ENCODE measurements around the gene IL7R. TPM values are rescaled to one million over a fixed set of nuclear protein-coding genes. Genes with fewer than 3 reads are reported as not detected.

IL7R gene
- total and polyA plus RNA-seq, 10 of the 15 experiments (the other 5 are each of a cell fraction or from before 2014, with no cell fraction given), result 0.40 to 21.1 (median 0.85) TPM

DNA sequence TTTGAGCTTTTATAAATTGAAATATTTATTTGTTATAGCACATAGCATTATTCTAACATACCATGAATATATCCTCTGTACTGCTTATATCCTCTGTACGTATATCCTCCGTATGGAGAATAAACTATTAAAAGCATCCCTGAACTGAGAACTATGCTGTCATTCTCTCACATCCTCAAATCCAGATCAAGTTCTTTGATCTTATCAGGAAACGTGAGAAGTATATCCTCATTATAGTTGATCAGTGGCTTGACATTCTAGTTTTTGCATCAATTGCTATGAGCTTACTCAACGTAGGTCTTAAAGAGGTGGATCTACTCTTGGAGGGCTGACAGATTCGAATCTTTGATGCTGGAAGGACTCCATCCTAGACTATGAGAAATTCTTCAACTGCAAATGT is 37.4 kb downstream of the IL7R start (continued):
- TF ChIP-seq, protein P1, sequence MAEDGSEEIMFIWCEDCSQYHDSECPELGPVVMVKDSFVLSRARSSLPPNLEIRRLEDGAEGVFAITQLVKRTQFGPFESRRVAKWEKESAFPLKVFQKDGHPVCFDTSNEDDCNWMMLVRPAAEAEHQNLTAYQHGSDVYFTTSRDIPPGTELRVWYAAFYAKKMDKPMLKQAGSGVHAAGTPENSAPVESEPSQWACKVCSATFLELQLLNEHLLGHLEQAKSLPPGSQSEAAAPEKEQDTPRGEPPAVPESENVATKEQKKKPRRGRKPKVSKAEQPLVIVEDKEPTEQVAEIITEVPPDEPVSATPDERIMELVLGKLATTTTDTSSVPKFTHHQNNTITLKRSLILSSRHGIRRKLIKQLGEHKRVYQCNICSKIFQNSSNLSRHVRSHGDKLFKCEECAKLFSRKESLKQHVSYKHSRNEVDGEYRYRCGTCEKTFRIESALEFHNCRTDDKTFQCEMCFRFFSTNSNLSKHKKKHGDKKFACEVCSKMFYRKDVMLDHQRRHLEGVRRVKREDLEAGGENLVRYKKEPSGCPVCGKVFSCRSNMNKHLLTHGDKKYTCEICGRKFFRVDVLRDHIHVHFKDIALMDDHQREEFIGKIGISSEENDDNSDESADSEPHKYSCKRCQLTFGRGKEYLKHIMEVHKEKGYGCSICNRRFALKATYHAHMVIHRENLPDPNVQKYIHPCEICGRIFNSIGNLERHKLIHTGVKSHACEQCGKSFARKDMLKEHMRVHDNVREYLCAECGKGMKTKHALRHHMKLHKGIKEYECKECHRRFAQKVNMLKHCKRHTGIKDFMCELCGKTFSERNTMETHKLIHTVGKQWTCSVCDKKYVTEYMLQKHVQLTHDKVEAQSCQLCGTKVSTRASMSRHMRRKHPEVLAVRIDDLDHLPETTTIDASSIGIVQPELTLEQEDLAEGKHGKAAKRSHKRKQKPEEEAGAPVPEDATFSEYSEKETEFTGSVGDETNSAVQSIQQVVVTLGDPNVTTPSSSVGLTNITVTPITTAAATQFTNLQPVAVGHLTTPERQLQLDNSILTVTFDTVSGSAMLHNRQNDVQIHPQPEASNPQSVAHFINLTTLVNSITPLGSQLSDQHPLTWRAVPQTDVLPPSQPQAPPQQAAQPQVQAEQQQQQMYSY (CRISPR knock-in tag; IDR thresholded peaks at IDR 0.05), result no peak
- TF ChIP-seq ZNF274 (IDR thresholded peaks at IDR 0.05; ENCODE audit: insufficient read depth, insufficient read length) (no peak), ATF2 (IDR thresholded peaks at IDR 0.05; ENCODE audit: low read length) (peak; percentile 30; the same call in 1 of the 2 replicates), POLR2AphosphoS2 (IDR thresholded peaks at IDR 0.05; ENCODE audit: low read depth, low read length) (no peak), ZSCAN29 (IDR thresholded peaks at IDR 0.05) (no peak), EED (IDR thresholded peaks at IDR 0.05; ENCODE audit: low read depth) (no peak), CBFB (IDR thresholded peaks at IDR 0.05; ENCODE audit: low read depth) (no peak), RELA (IDR thresholded peaks at IDR 0.05; ENCODE audit: borderline replicate concordance, partially characterized antibody) (no peak), WRNIP1 (IDR thresholded peaks at IDR 0.05; ENCODE audit: borderline replicate concordance, low read depth, low read length) (no peak), HDAC2 (IDR thresholded peaks at IDR 0.05) (no peak), NFYA (IDR thresholded peaks at IDR 0.05; ENCODE audit: borderline replicate concordance, low read depth, low read length) (no peak), RBBP5 (conservative IDR thresholded peaks at IDR 0.05) (no peak), NR2C1 (IDR thresholded peaks at IDR 0.05) (no peak; the same call in 1 of the 2 replicates), ASH2L (IDR thresholded peaks at IDR 0.05; ENCODE audit: borderline replicate concordance, low read depth) (no peak), SPI1 (IDR thresholded peaks at IDR 0.05; ENCODE audit: borderline replicate concordance, insufficient read depth, low read depth, low read length) (0 out of 2 replicates have a peak, but pooled peaks have one; percentile 8), GATAD2B (conservative IDR thresholded peaks at IDR 0.05; ENCODE audit: low read depth) (no peak), POLR2AphosphoS5 (IDR thresholded peaks at IDR 0.05; ENCODE audit: low read length) (no peak), MTA2 (IDR thresholded peaks at IDR 0.05; ENCODE audit: low read depth) (peak; percentile 62), MEF2A (IDR thresholded peaks at IDR 0.05; ENCODE audit: insufficient read depth, low read depth, low read length) (0 out of 2 replicates have a peak, but pooled peaks have one; percentile 8), CREM (IDR thresholded peaks at IDR 0.05; ENCODE audit: low read depth) (0 out of 2 replicates have a peak, but pooled peaks have one; percentile 16), NR2F1 (conservative IDR thresholded peaks at IDR 0.05) (no peak), ETV6 (conservative IDR thresholded peaks at IDR 0.05 in 1 of 2, IDR thresholded peaks at IDR 0.05 in 1 of 2; ENCODE audit: borderline replicate concordance in 1 of 2, low read depth in 1 of 2) (no peak), PAX8 (IDR thresholded peaks at IDR 0.05) (no peak)
- TF ChIP-seq, protein P2, sequence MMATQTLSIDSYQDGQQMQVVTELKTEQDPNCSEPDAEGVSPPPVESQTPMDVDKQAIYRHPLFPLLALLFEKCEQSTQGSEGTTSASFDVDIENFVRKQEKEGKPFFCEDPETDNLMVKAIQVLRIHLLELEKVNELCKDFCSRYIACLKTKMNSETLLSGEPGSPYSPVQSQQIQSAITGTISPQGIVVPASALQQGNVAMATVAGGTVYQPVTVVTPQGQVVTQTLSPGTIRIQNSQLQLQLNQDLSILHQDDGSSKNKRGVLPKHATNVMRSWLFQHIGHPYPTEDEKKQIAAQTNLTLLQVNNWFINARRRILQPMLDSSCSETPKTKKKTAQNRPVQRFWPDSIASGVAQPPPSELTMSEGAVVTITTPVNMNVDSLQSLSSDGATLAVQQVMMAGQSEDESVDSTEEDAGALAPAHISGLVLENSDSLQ (IDR thresholded peaks at IDR 0.05), result no peak

Data from GM12878 (cell line).